GM12801 (cell line): ENCODE data around the gene CILP.

ENCODE experiments used
- CTCF ChIP-seq: IDR thresholded peaks from one replicate; pipeline ENCODE4 v1.5.1; 2011; ENCODE audit warnings: control low read depth; ENCODE audit not compliant: insufficient read length; ENCODE audit errors: extremely low read depth

Gene CILP

GRCh38 chr15:65208647-65209046 is 2.6 kb downstream of the CILP start:
- no peak for TF ChIP-seq CTCF

GRCh38 chr15:65207280-65207840 is 3.9 kb downstream of the CILP start:
- no peak for TF ChIP-seq CTCF

- TF ChIP-seq CTCF = no peak
Measured at GRCh38 chr15:65206750-65207149, 4.5 kb downstream of the CILP start.

GRCh38 chr15:65204931-65205660 is 6.2 kb downstream of the CILP start:
- no peak for TF ChIP-seq CTCF

- TF ChIP-seq CTCF = no peak
Measured at GRCh38 chr15:65204236-65204930, 6.9 kb downstream of the CILP start.

- no peak for TF ChIP-seq CTCF
Measured at GRCh38 chr15:65201918-65202317, 9.4 kb downstream of the CILP start.

- TF ChIP-seq CTCF = no peak
Measured at GRCh38 chr15:65198571-65198970, 12.7 kb downstream of the CILP start.
